ENCODE measurements around the gene ABLIM3. TPM values are rescaled to one million over a fixed set of nuclear protein-coding genes. Genes with fewer than 3 reads are reported as not detected.

The ABLIM3 gene
- total RNA-seq, 1 donor from 2014 or later: 50.8 TPM

DNA sequence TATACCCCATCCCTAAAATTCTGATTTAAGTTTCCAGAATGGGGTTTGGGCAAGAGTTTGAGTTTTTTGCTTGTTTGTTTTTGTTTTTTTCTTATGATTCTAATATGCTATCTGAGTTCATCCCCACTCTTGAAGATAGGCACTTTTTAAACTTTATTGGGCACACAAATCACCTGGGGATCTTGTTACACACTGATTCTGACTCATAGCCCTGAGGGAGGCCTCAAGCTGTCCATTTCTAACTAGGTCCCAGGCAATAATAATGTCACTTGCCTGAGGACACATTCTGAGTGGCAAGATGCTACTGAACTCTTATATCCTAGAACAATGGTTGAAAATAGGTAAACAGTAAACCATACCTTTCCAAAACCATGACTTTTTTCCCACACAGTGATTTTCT is 22.8 kb upstream of the ABLIM3 start:
- intact Hi-C loops (cut with DNase I): loop anchor here (10.0 kb wide), 1 partner anchor 384 kb away; no protein-coding TSS in a partner anchor
- no peak for TF ChIP-seq POLR2A (IDR thresholded peaks at IDR 0.05)
- TF ChIP-seq POLR2AphosphoS5 (IDR thresholded peaks at IDR 0.05; ENCODE audit: insufficient read depth in 1 of 2, low read depth in 1 of 2): no peak
- TF ChIP-seq, protein P1, sequence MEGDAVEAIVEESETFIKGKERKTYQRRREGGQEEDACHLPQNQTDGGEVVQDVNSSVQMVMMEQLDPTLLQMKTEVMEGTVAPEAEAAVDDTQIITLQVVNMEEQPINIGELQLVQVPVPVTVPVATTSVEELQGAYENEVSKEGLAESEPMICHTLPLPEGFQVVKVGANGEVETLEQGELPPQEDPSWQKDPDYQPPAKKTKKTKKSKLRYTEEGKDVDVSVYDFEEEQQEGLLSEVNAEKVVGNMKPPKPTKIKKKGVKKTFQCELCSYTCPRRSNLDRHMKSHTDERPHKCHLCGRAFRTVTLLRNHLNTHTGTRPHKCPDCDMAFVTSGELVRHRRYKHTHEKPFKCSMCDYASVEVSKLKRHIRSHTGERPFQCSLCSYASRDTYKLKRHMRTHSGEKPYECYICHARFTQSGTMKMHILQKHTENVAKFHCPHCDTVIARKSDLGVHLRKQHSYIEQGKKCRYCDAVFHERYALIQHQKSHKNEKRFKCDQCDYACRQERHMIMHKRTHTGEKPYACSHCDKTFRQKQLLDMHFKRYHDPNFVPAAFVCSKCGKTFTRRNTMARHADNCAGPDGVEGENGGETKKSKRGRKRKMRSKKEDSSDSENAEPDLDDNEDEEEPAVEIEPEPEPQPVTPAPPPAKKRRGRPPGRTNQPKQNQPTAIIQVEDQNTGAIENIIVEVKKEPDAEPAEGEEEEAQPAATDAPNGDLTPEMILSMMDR (IDR thresholded peaks at IDR 0.05): no peak
- no peaks in the 10 kb centered on the region for H3K36me3 ChIP-seq
- H3K27me3 ChIP-seq: no peaks in the 10 kb centered on the region
- H3K27ac ChIP-seq: no peak overlapping the region
- H3K4me3 ChIP-seq: no peak overlapping the region
- H3K4me1 ChIP-seq: no peaks in the 10 kb centered on the region
- no peak for DNase-seq (ENCODE audit: extremely low spot score in 2 of 2)
- no peaks in the 10 kb centered on the region for H3K9me3 ChIP-seq

DNA sequence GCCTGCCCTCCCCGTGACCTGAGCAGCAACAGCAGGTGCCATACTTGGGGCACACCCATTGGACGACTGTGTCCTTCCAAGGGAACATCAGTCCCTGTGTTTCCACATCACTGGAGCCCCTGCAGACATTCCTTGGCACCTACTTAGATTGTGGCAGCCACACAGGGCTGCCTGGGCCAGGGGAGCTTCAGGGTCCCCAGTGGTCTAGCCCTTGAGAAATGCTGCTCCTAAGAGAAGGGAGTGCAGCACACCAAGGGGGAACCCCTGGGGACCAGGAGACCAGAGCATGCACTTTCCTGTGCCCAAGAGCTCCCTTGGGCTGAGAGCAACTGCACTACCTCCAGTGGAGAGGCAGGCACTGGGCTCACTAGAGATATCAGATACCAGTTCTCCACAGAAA is 20.1 kb upstream of the ABLIM3 start:
- TF ChIP-seq, protein P1 (IDR thresholded peaks at IDR 0.05): no peak
- TF ChIP-seq POLR2A (IDR thresholded peaks at IDR 0.05) (no peak), POLR2AphosphoS5 (IDR thresholded peaks at IDR 0.05; ENCODE audit: insufficient read depth in 1 of 2, low read depth in 1 of 2) (no peak)
- no peak overlapping the region for H3K4me3 ChIP-seq
- H3K36me3 ChIP-seq: no peaks in the 10 kb centered on the region
- no peak for DNase-seq (ENCODE audit: extremely low spot score in 2 of 2)
- no peak overlapping the region for H3K27ac ChIP-seq
- H3K9me3 ChIP-seq: no peaks in the 10 kb centered on the region
- H3K4me1 ChIP-seq: no peaks in the 10 kb centered on the region
- no peaks in the 10 kb centered on the region for H3K27me3 ChIP-seq
- intact Hi-C loops (cut with DNase I): no loop called here

DNA sequence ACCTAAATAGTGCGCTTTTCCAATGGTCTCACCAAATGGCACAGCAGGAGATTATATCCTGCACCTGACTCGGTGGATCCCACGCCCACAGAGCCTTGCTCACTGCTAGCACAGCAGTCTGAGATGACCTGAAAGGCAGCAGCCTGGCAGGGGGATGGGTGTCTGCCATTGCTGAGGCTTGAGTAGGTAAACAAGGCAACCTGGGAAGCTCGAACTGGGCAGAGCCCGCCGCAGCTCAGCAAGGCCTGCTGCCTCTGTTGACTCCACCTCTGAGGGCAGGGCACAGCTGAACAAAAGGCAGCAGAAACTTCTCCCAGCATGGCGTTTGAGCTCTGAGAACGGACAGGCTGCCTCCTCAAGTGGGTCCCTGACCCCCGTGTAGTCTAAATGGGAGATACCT is 18.1 kb upstream of the ABLIM3 start:
- Histone ChIP-seq H3K27me3 (no peaks in the 10 kb centered on the region), H3K27ac (no peak overlapping the region), H3K4me3 (no peak overlapping the region), H3K36me3 (no peaks in the 10 kb centered on the region), H3K9me3 (no peaks in the 10 kb centered on the region), H3K4me1 (no peaks in the 10 kb centered on the region)
- intact Hi-C loops (cut with DNase I): no loop called here
- no peak for DNase-seq (ENCODE audit: extremely low spot score in 2 of 2)
- no peak for TF ChIP-seq POLR2AphosphoS5 (IDR thresholded peaks at IDR 0.05; ENCODE audit: insufficient read depth in 1 of 2, low read depth in 1 of 2)
- TF ChIP-seq, protein P1 (IDR thresholded peaks at IDR 0.05): no peak

DNA sequence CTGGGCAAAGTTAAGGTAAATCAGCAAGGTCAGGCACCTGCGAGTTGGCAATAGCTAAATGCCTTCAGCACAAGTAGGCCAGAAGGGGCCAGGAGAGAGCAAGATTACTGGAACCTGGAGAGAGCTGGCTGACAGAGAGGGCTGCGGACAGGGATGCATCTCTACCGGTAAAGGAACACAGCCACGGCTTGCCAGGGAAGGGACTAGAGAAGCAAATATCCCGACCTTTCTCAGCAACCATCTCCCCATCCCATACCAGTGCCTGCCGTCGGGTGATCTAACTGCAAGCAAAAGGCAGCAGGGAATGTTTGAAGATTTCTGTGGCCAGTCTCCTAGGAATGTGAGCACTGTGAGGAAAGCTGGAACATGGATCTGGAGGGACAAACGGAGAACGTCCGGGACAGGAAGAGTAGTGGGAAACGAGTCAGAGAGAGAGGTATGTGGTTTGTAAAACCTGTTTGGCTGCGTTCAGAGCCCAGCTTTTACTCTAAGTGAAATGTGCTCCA is 15.9 kb upstream of the ABLIM3 start:
- Histone ChIP-seq H3K4me1 (no peaks in the 10 kb centered on the region), H3K9me3 (no peaks in the 10 kb centered on the region), H3K4me3 (no peak overlapping the region), H3K27ac (no peak overlapping the region), H3K27me3 (no peaks in the 10 kb centered on the region), H3K36me3 (no peaks in the 10 kb centered on the region)
- intact Hi-C loops (cut with DNase I): no loop called here
- TF ChIP-seq POLR2AphosphoS5 (IDR thresholded peaks at IDR 0.05; ENCODE audit: insufficient read depth in 1 of 2, low read depth in 1 of 2) (no peak), POLR2A (IDR thresholded peaks at IDR 0.05) (no peak)
- TF ChIP-seq, protein P1 (IDR thresholded peaks at IDR 0.05): no peak
- no peak for DNase-seq (ENCODE audit: extremely low spot score in 2 of 2)

DNA sequence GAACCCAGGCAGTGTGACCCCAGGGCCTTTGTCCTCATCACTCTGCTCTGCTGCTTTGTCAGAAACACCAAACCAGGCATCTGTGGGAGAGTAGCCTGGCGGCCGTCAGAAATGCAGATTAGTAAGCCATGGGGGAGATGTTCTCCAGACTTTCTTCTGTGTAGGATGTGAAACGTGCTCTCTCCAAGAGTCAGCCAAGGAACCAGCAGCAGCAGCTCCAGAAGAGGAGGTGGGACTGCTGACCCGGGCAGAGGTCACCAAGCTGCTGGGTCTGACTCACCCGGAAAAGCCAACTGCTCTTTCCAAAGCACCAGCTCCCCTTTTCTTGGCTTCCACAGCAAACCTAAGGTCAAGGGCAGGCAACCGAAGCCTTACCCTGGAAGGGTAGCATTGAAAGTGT is 14.4 kb upstream of the ABLIM3 start:
- H3K36me3 ChIP-seq: no peaks in the 10 kb centered on the region
- intact Hi-C loops (cut with DNase I): no loop called here
- H3K9me3 ChIP-seq: no peaks in the 10 kb centered on the region
- no peak overlapping the region for H3K27ac ChIP-seq
- H3K4me3 ChIP-seq: no peak overlapping the region
- no peaks in the 10 kb centered on the region for H3K27me3 ChIP-seq
- H3K4me1 ChIP-seq: no peaks in the 10 kb centered on the region
- TF ChIP-seq POLR2A (IDR thresholded peaks at IDR 0.05): no peak
- TF ChIP-seq POLR2AphosphoS5 (IDR thresholded peaks at IDR 0.05; ENCODE audit: insufficient read depth in 1 of 2, low read depth in 1 of 2): no peak
- TF ChIP-seq, protein P1 (IDR thresholded peaks at IDR 0.05): no peak
- no peak for DNase-seq (ENCODE audit: extremely low spot score in 2 of 2)
